Endodermal cell (in vitro differentiated cells): Measurements from ENCODE around the gene GOT1. TPM values are rescaled to one million over a fixed set of nuclear protein-coding genes. Genes with fewer than 3 reads are reported as not detected.

Source experiments
- DNase-seq: peaks from one replicate; pipeline ENCODE4 v3.0.0-alpha.2; 2017
- H3K27ac ChIP-seq: 2 replicates; pipeline ENCODE4 v1.5.1; 2013; ENCODE audit warnings: mild to moderate bottlenecking, low read depth, low read length, moderate library complexity
- H3K27me3 ChIP-seq: 2 replicates; pipeline ENCODE4 v1.6.1; 2013; ENCODE audit warnings: mild to moderate bottlenecking, low read length, moderate library complexity; ENCODE audit not compliant: insufficient read depth, control insufficient read depth, poor library complexity, severe bottlenecking
- H3K36me3 ChIP-seq: 2 replicates; pipeline ENCODE4 v1.7.0; 2013; ENCODE audit warnings: mild to moderate bottlenecking, low read length, moderate library complexity; ENCODE audit not compliant: control insufficient read depth, insufficient read depth
- H3K4me1 ChIP-seq: one replicate; pipeline ENCODE4 v1.7.0; 2013; ENCODE audit warnings: low read length; ENCODE audit not compliant: control insufficient read depth, insufficient read depth
- H3K4me3 ChIP-seq: 2 replicates; pipeline ENCODE4 v1.5.1; 2013; ENCODE audit warnings: mild to moderate bottlenecking, low read length, moderate library complexity
- H3K9ac ChIP-seq: 2 replicates; pipeline ENCODE4 v1.6.1; 2013; ENCODE audit warnings: mild to moderate bottlenecking, low read length, moderate library complexity; ENCODE audit not compliant: poor library complexity, severe bottlenecking; ENCODE audit errors: extremely low read depth
- H3K9me3 ChIP-seq: 2 replicates; pipeline ENCODE4 v1.6.1; 2013; ENCODE audit warnings: mild to moderate bottlenecking, low read length, moderate library complexity; ENCODE audit not compliant: control insufficient read depth
- H3K27ac Mint-ChIP-seq: 2 replicates; pipeline ENCODE4 v1.8.0; 2020; ENCODE audit warnings: mixed read lengths
- H3K27me3 Mint-ChIP-seq: 2 replicates; pipeline ENCODE4 v1.8.0; 2021; ENCODE audit warnings: mild to moderate bottlenecking, mixed read lengths; ENCODE audit not compliant: insufficient read depth
- H3K36me3 Mint-ChIP-seq: 2 replicates; pipeline ENCODE4 v1.8.0; 2020; ENCODE audit warnings: low read depth, mixed read lengths
- H3K4me1 Mint-ChIP-seq: 2 replicates; pipeline ENCODE4 v1.8.0; 2020; ENCODE audit warnings: mixed read lengths
- H3K4me3 Mint-ChIP-seq: 2 replicates; pipeline ENCODE4 v1.8.0; 2020; ENCODE audit warnings: mild to moderate bottlenecking, moderate library complexity, mixed read lengths
- H3K9me3 Mint-ChIP-seq: 2 replicates; pipeline ENCODE4 v1.8.0; 2020; ENCODE audit warnings: mild to moderate bottlenecking, mixed read lengths
- CTCF ChIP-seq: fragments of 200-600 bp; sonication (generic); conservative IDR thresholded peaks from 2 replicates; pipeline ENCODE4 v1.5.0; 2021; ENCODE audit warnings: antibody characterized with exemption, mild to moderate bottlenecking
- WGBS, 2 experiments: methylation state at CpG; one replicate each; pipeline versions ENCODE4 v1.1.5 to v1.1.7; 2013; ENCODE audit warnings: missing lambda C conversion rate in 2 of 2, mixed read lengths in 1 of 2; ENCODE audit not compliant: insufficient coverage in 1 of 2, insufficient read length in 1 of 2; 5-methylcytosine and 5-hydroxymethylcytosine counted together
- total RNA-seq, 2 donors: library from RNA; stranded (reverse); fragmentation: NEBNext Ultra II Directional in 1 of 2; extraction: Animal tissue kit (Norgen Biotek cat#: 25700) in 1 of 2; gene quantifications; 2 replicates in 1 of 2; 3 replicates in 1 of 2; pipeline ENCODE4 v1.2.1, GENCODE V29; 2021

Gene GOT1
- total RNA-seq, 2 donors from 2014 or later: 35.1 to 36.5 TPM

GRCh38 chr10:99393683-99394082 is 36.7 kb downstream of the GOT1 start:
- no peak for TF ChIP-seq CTCF
- H3K27me3 Mint-ChIP-seq: peaks cover 6% of the 10 kb centered on the region
- peaks cover 22% of the 10 kb centered on the region for H3K4me1 ChIP-seq

GRCh38 chr10:99393036-99393435 is 37.4 kb downstream of the GOT1 start:
- Histone ChIP-seq H3K9ac (no peak overlapping the region), H3K9me3 (no peaks in the 10 kb centered on the region), H3K4me1 (peaks cover 22% of the 10 kb centered on the region), H3K4me3 (no peak overlapping the region), H3K27me3 (no peaks in the 10 kb centered on the region), H3K27ac (no peak overlapping the region), H3K36me3 (peaks cover 17% of the 10 kb centered on the region)
- DNase-seq: peak; percentile 80
- Mint-ChIP-seq H3K4me3 (peak overlapping the region; percentile 41), H3K4me1 (peaks cover 61% of the 10 kb centered on the region), H3K36me3 (peaks cover 12% of the 10 kb centered on the region), H3K27ac (no peak overlapping the region), H3K9me3 (no peaks in the 10 kb centered on the region), H3K27me3 (peaks cover 6% of the 10 kb centered on the region)
- no peak for TF ChIP-seq CTCF
- 14 to 31% methylated on average over 1 to 2 of the region's 2 CpGs for WGBS, 2 experiments

More at GRCh38 chr10:99393683-99394082, 36.7 kb downstream of the GOT1 start:
- Histone ChIP-seq H3K27me3 (no peaks in the 10 kb centered on the region), H3K27ac (no peak overlapping the region), H3K9me3 (no peaks in the 10 kb centered on the region), H3K36me3 (peaks cover 24% of the 10 kb centered on the region), H3K4me3 (no peak overlapping the region), H3K9ac (no peak overlapping the region)
- WGBS, 2 experiments: 77 to 94% methylated on average over 4 to 5 of the region's 5 CpGs
- H3K4me3 Mint-ChIP-seq: no peak overlapping the region
- DNase-seq: no peak
- H3K36me3 Mint-ChIP-seq: peaks cover 14% of the 10 kb centered on the region
- H3K27ac Mint-ChIP-seq: no peak overlapping the region
- H3K4me1 Mint-ChIP-seq: peaks cover 61% of the 10 kb centered on the region
- no peaks in the 10 kb centered on the region for H3K9me3 Mint-ChIP-seq

- H3K9me3 Mint-ChIP-seq: no peaks in the 10 kb centered on the region
- no peak overlapping the region for H3K4me3 Mint-ChIP-seq
- peaks cover 6% of the 10 kb centered on the region for H3K27me3 Mint-ChIP-seq
- no peaks in the 10 kb centered on the region for H3K36me3 Mint-ChIP-seq
- Histone ChIP-seq H3K36me3 (peaks cover under 1% of the 10 kb centered on the region), H3K9ac (no peak overlapping the region), H3K4me1 (peaks cover 22% of the 10 kb centered on the region), H3K4me3 (no peak overlapping the region), H3K27ac (no peak overlapping the region), H3K9me3 (no peaks in the 10 kb centered on the region), H3K27me3 (no peaks in the 10 kb centered on the region)
- H3K27ac Mint-ChIP-seq: no peak overlapping the region
- DNase-seq: peak; percentile 63
- H3K4me1 Mint-ChIP-seq: peaks cover 60% of the 10 kb centered on the region
- TF ChIP-seq CTCF: no peak
- WGBS, 2 experiments: 93 to 100% methylated on average over 2 of the region's 2 CpGs
Measured at GRCh38 chr10:99391346-99391745, 39.1 kb downstream of the GOT1 start.
